Measurements from ENCODE around the gene GCH1.

DNA sequence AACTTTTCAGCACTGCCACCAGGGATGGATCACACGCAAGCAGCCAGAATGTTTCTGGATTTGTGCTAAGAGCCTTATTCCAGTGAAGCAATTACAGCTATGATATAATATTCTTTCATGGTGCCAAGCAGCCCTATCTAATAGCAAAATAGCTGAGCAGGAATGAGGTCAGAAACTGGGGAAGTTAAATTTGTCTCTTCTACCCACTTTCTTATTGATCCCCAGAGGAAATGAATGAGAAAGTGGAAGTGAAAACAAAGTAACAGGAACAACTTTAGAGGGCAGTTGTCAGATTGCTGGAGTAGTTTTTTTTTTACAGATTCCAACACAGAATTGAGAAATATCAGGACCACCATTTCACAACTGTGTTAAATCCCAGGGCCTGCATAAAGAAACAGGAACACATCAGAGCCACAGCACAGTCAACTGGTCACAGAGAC, 44.8 kb downstream of the GCH1 start:
- TF ChIP-seq EP300 (IDR thresholded peaks at IDR 0.05; ENCODE audit: low read depth) (no peak), POLR2AphosphoS5 (IDR thresholded peaks at IDR 0.05) (no peak)
- TF ChIP-seq, protein P1, sequence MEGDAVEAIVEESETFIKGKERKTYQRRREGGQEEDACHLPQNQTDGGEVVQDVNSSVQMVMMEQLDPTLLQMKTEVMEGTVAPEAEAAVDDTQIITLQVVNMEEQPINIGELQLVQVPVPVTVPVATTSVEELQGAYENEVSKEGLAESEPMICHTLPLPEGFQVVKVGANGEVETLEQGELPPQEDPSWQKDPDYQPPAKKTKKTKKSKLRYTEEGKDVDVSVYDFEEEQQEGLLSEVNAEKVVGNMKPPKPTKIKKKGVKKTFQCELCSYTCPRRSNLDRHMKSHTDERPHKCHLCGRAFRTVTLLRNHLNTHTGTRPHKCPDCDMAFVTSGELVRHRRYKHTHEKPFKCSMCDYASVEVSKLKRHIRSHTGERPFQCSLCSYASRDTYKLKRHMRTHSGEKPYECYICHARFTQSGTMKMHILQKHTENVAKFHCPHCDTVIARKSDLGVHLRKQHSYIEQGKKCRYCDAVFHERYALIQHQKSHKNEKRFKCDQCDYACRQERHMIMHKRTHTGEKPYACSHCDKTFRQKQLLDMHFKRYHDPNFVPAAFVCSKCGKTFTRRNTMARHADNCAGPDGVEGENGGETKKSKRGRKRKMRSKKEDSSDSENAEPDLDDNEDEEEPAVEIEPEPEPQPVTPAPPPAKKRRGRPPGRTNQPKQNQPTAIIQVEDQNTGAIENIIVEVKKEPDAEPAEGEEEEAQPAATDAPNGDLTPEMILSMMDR (IDR thresholded peaks at IDR 0.05): no peak

All from transverse colon (tissue), 4 donors.